ENCODE results near the gene NLRP9. TPM values are rescaled to one million over a fixed set of nuclear protein-coding genes. Genes with fewer than 3 reads are reported as not detected.

Gene NLRP9
- polyA plus RNA-seq, 1 donor from 2014 or later, result not detected

GRCh38 chr19:55687281-55688201 is 50.7 kb downstream of the NLRP9 start:
- Histone ChIP-seq H3K79me2 (replicated peaks; ENCODE audit: insufficient read depth, low read length) (peaks cover 5% of the 10 kb centered on the region), H3K36me3 (ENCODE audit: insufficient read depth, low read length) (no peaks in the 10 kb centered on the region)
- no peak for TF ChIP-seq EZH2 (IDR thresholded peaks at IDR 0.05; ENCODE audit: borderline replicate concordance, insufficient read depth, low read length, poor library complexity, severe bottlenecking)
- no peak for TF ChIP-seq MXI1 (conservative IDR thresholded peaks at IDR 0.05; ENCODE audit: poor library complexity, severe bottlenecking)
- no peak for TF ChIP-seq SMC3 (conservative IDR thresholded peaks at IDR 0.05; ENCODE audit: poor library complexity)
- no peak for TF ChIP-seq CTCF (IDR thresholded peaks at IDR 0.05; ENCODE audit: poor library complexity, severe bottlenecking)
- no peak for TF ChIP-seq TAF1 (IDR thresholded peaks at IDR 0.05; ENCODE audit: low read depth)

GRCh38 chr19:55686311-55687050 is 51.7 kb downstream of the NLRP9 start:
- H3K27ac ChIP-seq (ENCODE audit: low read length), result no peak overlapping the region
- no peak overlapping the region for H3K9ac ChIP-seq (ENCODE audit: low read length)
- no peak overlapping the region for H3K4me2 ChIP-seq (ENCODE audit: low read length)
- H2AFZ ChIP-seq (ENCODE audit: low read depth, low read length), result no peak overlapping the region
- no peaks in the 10 kb centered on the region for H3K27me3 ChIP-seq (ENCODE audit: insufficient read depth, low read depth, low read length)
- H3K79me2 ChIP-seq (replicated peaks; ENCODE audit: insufficient read depth, low read length), result peaks cover 8% of the 10 kb centered on the region
- no peaks in the 10 kb centered on the region for H4K20me1 ChIP-seq (ENCODE audit: insufficient read depth)
- TF ChIP-seq POLR2AphosphoS5 (IDR thresholded peaks at IDR 0.05), result no peak
- TF ChIP-seq RAD21 (conservative IDR thresholded peaks at IDR 0.05), result no peak
- TF ChIP-seq MXI1 (conservative IDR thresholded peaks at IDR 0.05; ENCODE audit: poor library complexity, severe bottlenecking), result no peak
- no peak for TF ChIP-seq EZH2 (IDR thresholded peaks at IDR 0.05; ENCODE audit: borderline replicate concordance, insufficient read depth, low read length, poor library complexity, severe bottlenecking)
- TF ChIP-seq, protein P1, sequence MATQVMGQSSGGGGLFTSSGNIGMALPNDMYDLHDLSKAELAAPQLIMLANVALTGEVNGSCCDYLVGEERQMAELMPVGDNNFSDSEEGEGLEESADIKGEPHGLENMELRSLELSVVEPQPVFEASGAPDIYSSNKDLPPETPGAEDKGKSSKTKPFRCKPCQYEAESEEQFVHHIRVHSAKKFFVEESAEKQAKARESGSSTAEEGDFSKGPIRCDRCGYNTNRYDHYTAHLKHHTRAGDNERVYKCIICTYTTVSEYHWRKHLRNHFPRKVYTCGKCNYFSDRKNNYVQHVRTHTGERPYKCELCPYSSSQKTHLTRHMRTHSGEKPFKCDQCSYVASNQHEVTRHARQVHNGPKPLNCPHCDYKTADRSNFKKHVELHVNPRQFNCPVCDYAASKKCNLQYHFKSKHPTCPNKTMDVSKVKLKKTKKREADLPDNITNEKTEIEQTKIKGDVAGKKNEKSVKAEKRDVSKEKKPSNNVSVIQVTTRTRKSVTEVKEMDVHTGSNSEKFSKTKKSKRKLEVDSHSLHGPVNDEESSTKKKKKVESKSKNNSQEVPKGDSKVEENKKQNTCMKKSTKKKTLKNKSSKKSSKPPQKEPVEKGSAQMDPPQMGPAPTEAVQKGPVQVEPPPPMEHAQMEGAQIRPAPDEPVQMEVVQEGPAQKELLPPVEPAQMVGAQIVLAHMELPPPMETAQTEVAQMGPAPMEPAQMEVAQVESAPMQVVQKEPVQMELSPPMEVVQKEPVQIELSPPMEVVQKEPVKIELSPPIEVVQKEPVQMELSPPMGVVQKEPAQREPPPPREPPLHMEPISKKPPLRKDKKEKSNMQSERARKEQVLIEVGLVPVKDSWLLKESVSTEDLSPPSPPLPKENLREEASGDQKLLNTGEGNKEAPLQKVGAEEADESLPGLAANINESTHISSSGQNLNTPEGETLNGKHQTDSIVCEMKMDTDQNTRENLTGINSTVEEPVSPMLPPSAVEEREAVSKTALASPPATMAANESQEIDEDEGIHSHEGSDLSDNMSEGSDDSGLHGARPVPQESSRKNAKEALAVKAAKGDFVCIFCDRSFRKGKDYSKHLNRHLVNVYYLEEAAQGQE (IDR thresholded peaks at IDR 0.05; ENCODE audit: borderline replicate concordance), result no peak
- no peak for TF ChIP-seq CTCF (IDR thresholded peaks at IDR 0.05; ENCODE audit: poor library complexity, severe bottlenecking)
- TF ChIP-seq EP300 (conservative IDR thresholded peaks at IDR 0.05; ENCODE audit: poor library complexity, severe bottlenecking), result no peak
- TF ChIP-seq TAF1 (IDR thresholded peaks at IDR 0.05; ENCODE audit: low read depth), result no peak
- no peak for TF ChIP-seq SMC3 (conservative IDR thresholded peaks at IDR 0.05; ENCODE audit: poor library complexity)
- no peaks in the 10 kb centered on the region for H3K9me3 ChIP-seq (ENCODE audit: low read length)
- no peaks in the 10 kb centered on the region for H3F3A ChIP-seq (ENCODE audit: insufficient read depth, low read length, poor library complexity, severe bottlenecking)
- H3K4me3 ChIP-seq (ENCODE audit: low read length), result no peak overlapping the region
- H3K36me3 ChIP-seq (ENCODE audit: insufficient read depth, low read length), result no peaks in the 10 kb centered on the region
- no peaks in the 10 kb centered on the region for H3K9me2 ChIP-seq (ENCODE audit: insufficient read depth, low read length)

More at GRCh38 chr19:55687281-55688201, 50.7 kb downstream of the NLRP9 start:
- Histone ChIP-seq H3K27me3 (ENCODE audit: insufficient read depth, low read depth, low read length) (no peaks in the 10 kb centered on the region), H3K27ac (ENCODE audit: low read length) (no peak overlapping the region), H3K4me3 (ENCODE audit: low read length) (no peak overlapping the region), H3K9me2 (ENCODE audit: insufficient read depth, low read length) (no peaks in the 10 kb centered on the region), H2AFZ (ENCODE audit: low read depth, low read length) (no peak overlapping the region), H4K20me1 (ENCODE audit: insufficient read depth) (no peaks in the 10 kb centered on the region), H3K9me3 (ENCODE audit: low read length) (no peaks in the 10 kb centered on the region), H3F3A (ENCODE audit: insufficient read depth, low read length, poor library complexity, severe bottlenecking) (no peaks in the 10 kb centered on the region), H3K9ac (ENCODE audit: low read length) (no peak overlapping the region), H3K4me2 (ENCODE audit: low read length) (no peak overlapping the region)
